Memory B cell (primary cell): ENCODE data around the gene CFAP141.

Source experiments
- ATAC-seq: fragments of 150-1000 bp; cut with Tn5 transposase; 2 replicates; pipeline ENCODE4 v1.10.0; 2021; ENCODE audit warnings: low read depth, mild to moderate bottlenecking, moderate library complexity
- DNase-seq, 2 donors: peaks; one replicate each; pipeline ENCODE4 v3.0.0; 2022; ENCODE audit warnings: low spot score in 2 of 2
- H3K27ac Mint-ChIP-seq: one replicate; pipeline ENCODE4 v1.8.0; 2022; ENCODE audit warnings: mild to moderate bottlenecking, moderate library complexity, mixed read lengths
- H3K27me3 Mint-ChIP-seq: one replicate; pipeline ENCODE4 v1.8.0; 2022; ENCODE audit warnings: mixed read lengths
- H3K36me3 Mint-ChIP-seq: one replicate; pipeline ENCODE4 v1.8.0; 2022; ENCODE audit warnings: mild to moderate bottlenecking, mixed read lengths
- H3K4me1 Mint-ChIP-seq: one replicate; pipeline ENCODE4 v1.8.0; 2022; ENCODE audit warnings: mixed read lengths
- H3K4me3 Mint-ChIP-seq: one replicate; pipeline ENCODE4 v1.8.0; 2022; ENCODE audit warnings: mild to moderate bottlenecking, moderate library complexity, mixed read lengths
- H3K9me3 Mint-ChIP-seq: one replicate; pipeline ENCODE4 v1.8.0; 2022; ENCODE audit warnings: mixed read lengths

CFAP141 gene

DNA sequence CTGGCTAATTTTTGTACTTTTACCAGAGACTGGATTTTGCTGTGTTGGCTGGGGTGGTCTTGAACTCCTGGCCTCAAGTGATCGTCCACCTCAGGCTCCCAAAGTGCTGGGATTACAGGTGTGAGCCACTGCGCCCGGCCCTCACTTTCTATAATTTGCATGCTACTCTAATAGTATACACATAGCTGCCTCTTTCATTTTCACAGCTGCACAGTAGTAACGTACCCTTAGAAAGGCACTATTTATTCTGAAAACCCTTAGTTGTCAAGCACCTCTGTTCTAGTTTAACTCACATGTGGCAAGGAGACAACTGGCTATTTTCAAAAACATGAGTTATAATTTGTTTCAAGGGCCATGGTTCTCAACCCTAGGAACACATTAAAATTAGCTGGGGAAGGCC lies 31.5 kb downstream of the CFAP141 start:
- Mint-ChIP-seq H3K27me3 (no peaks in the 10 kb centered on the region), H3K36me3 (peaks cover 43% of the 10 kb centered on the region), H3K4me3 (no peak overlapping the region), H3K4me1 (peaks cover 36% of the 10 kb centered on the region), H3K27ac (no peak overlapping the region), H3K9me3 (no peaks in the 10 kb centered on the region)
- DNase-seq (no peak), ATAC-seq (no peak)

DNA sequence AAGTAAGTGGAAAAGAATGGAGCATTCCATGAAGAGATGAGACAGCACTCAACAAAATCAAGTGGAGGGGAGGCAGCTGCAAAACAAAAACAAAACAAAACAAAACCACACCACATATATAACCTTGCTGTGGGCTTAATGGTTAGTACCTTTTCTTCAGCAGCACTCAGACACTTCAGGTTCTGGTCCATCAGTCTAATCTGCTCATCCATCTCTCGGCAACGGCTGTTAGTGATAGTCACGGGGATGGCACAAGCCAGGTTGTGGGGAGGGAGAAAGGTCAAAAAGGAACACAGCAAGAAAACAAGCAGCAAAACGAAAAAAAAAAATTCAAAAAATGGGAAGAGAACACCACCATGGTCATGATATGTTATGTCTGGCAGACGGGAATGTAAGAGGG lies 34.3 kb downstream of the CFAP141 start:
- H3K4me1 Mint-ChIP-seq, result peaks cover 13% of the 10 kb centered on the region
- no peak overlapping the region for H3K4me3 Mint-ChIP-seq
- H3K36me3 Mint-ChIP-seq, result peaks cover 47% of the 10 kb centered on the region
- DNase-seq, result no peak
- no peaks in the 10 kb centered on the region for H3K9me3 Mint-ChIP-seq
- ATAC-seq, result no peak
- no peaks in the 10 kb centered on the region for H3K27me3 Mint-ChIP-seq
- peak overlapping the region; percentile 65 for H3K27ac Mint-ChIP-seq

DNA sequence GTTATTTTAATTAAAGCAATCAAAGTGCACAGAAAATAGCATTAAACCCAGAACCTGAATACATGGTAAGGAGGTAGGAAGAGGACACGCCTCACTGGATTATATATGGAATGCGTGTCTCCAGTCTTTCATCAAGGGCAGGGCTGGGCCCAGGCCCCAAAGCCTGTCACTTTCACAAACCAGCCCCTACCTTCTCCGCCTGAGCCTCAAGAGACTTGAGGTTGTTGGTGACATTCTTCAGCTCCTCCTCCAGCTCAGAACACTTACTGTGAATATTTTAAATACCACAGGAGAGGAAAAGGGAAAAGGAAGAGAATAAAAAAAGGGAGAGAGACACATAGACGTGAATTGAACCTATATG lies 34.9 kb downstream of the CFAP141 start:
- peak overlapping the region; percentile 78 for H3K27ac Mint-ChIP-seq
- H3K4me1 Mint-ChIP-seq, result peaks cover 10% of the 10 kb centered on the region
- no peak for ATAC-seq
- DNase-seq, result no peak
- H3K9me3 Mint-ChIP-seq, result no peaks in the 10 kb centered on the region
- no peaks in the 10 kb centered on the region for H3K27me3 Mint-ChIP-seq
- H3K36me3 Mint-ChIP-seq, result peaks cover 46% of the 10 kb centered on the region
- H3K4me3 Mint-ChIP-seq, result no peak overlapping the region

DNA sequence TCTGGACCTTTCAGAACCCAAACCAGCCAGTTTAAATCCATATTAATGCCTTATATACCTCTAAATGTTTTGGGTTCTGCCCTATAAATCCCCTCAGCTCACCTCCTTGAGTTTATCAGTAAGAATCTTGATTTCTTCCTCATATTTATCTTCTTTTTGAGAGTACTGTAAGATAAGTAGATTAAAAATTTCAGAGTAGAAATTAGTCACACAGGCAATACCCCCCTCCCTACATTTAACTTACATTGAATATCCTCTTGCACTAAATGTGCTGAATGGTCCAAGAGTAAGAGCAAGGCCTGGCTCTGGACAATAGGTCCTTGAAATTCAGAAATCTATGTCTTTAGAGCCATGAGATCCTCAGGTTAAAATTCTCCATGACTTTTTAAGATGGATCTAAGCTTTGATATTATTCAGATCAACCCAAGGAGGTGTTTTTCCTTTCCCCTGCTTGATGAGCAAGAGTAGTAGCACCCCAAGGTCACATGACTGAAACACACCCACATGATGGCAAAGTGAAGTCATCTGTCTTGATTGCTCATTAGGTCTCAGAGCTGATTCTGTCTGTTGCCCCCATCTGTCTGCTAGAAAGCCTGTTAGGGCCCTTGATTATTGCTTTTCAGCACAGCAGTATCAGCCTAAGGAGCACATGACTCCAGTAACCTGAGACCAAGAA lies 35.4 kb downstream of the CFAP141 start:
- Mint-ChIP-seq H3K4me3 (no peak overlapping the region), H3K27ac (peak overlapping the region; percentile 78), H3K27me3 (no peaks in the 10 kb centered on the region), H3K36me3 (peaks cover 50% of the 10 kb centered on the region), H3K4me1 (peaks cover 7% of the 10 kb centered on the region), H3K9me3 (no peaks in the 10 kb centered on the region)
- ATAC-seq, result no peak
- no peak for DNase-seq

DNA sequence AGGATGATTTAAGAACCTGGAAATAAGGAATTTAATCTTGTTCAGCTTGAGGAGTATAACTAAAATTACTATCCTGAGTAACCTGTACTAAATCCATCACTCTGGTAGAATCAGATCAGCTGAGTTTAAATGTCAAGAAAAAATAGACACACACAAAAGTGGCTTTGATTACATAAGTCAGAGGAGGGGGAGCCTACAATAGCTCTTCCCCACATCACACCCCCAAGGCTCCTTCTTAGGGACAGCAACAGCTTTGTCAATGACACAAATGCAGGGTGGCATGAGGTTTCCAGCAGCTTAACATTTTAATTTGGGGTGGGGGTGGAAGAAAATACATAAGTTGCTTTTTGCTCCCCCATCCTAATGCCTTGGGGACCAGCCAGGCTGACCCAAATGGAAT lies 38.7 kb downstream of the CFAP141 start:
- no peaks in the 10 kb centered on the region for H3K27me3 Mint-ChIP-seq
- DNase-seq, result no peak
- peak overlapping the region; percentile 68 for H3K27ac Mint-ChIP-seq
- peaks cover 64% of the 10 kb centered on the region for H3K36me3 Mint-ChIP-seq
- no peak overlapping the region for H3K4me3 Mint-ChIP-seq
- no peak for ATAC-seq
- peaks cover 9% of the 10 kb centered on the region for H3K4me1 Mint-ChIP-seq
- no peaks in the 10 kb centered on the region for H3K9me3 Mint-ChIP-seq

DNA sequence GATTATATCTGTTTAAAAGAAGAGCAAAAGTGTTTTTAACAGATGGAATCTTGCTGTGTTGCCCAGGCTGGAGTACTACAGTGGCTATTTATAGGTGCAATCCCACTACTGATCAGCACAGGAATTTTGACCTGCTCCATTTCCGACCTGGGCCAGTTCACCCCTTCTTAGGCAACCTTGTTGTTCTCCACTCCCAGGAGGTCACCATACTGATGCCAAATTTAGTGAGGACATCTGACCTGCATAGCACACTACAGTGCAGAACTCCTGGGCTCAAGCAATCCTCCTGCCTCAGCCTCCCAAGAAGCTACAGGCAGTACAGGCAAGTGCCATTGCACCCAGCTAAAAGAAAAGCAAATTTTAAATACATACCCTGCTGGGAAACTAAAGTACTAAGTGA lies 39.9 kb downstream of the CFAP141 start:
- Mint-ChIP-seq H3K4me1 (peaks cover 2% of the 10 kb centered on the region), H3K4me3 (no peak overlapping the region), H3K36me3 (peaks cover 55% of the 10 kb centered on the region), H3K27me3 (no peaks in the 10 kb centered on the region), H3K27ac (no peak overlapping the region), H3K9me3 (no peaks in the 10 kb centered on the region)
- DNase-seq, result no peak
- ATAC-seq, result no peak

DNA sequence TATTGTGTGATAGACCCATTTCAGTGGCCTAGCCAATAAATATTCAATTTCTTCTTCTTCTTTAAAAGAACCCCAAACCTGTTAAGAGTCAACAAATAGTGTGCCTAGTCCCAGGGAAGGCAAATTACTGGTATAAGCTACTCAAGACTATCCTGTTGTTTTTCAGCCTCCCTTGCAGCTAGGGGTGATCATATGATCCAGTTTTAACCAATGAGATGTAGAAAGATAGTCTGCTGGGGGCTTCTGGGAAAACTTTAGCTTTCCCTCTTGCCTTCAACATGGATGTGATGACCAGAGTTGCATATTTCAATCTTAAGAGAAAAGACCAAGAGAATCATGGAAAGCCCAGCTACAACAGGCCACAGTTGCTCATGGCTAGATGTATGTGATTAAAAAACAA lies 46.6 kb downstream of the CFAP141 start:
- Mint-ChIP-seq H3K4me1 (peaks cover 24% of the 10 kb centered on the region), H3K4me3 (no peak overlapping the region), H3K36me3 (peaks cover 48% of the 10 kb centered on the region), H3K27ac (peak overlapping the region; percentile 14), H3K9me3 (no peaks in the 10 kb centered on the region), H3K27me3 (no peaks in the 10 kb centered on the region)
- ATAC-seq, result no peak
- DNase-seq, result no peak

DNA sequence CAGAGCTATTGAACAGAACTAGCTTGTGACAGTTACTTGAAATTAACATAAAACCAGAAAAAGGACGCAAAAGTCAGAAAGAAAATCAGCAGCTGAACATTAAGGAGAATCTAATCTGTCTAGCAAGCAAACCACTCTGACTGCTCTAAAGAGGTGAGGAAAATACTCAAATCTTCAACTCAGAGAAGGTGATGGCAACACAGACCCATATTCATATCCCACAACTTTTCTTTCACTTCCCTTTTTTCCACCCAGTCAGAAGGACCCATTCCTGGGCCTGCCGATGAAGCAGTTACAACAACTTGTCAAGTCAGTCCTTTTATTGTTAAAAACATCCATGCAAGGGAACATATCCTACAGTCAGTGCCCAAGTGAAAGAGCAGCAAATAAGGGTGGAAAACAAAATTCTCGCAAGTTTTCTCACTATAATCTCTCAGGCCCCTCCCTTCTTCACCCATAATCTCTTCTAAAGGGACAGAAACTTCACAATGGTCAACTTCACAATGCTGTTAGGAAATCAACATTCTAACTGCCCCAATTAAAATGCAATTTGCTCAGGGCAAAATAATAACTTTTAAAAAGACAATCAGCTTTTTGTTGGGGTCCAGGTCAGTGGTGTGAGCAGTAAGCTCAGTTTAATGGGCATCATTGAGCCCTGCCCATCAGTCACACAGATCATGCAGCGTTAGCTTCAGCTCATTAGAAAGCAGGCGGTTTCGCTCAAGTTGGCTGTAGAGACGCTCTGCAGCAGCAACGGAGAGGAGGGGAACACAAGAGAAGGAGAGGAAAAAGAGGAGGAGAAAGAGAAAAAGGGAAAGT lies 47.6 kb downstream of the CFAP141 start:
- H3K27me3 Mint-ChIP-seq, result no peaks in the 10 kb centered on the region
- H3K4me1 Mint-ChIP-seq, result peaks cover 24% of the 10 kb centered on the region
- peak; percentile 71 for ATAC-seq
- H3K4me3 Mint-ChIP-seq, result peak overlapping the region; percentile 55
- no peak for DNase-seq
- peaks cover 42% of the 10 kb centered on the region for H3K36me3 Mint-ChIP-seq
- no peaks in the 10 kb centered on the region for H3K9me3 Mint-ChIP-seq
- peak overlapping the region; percentile 14 for H3K27ac Mint-ChIP-seq

DNA sequence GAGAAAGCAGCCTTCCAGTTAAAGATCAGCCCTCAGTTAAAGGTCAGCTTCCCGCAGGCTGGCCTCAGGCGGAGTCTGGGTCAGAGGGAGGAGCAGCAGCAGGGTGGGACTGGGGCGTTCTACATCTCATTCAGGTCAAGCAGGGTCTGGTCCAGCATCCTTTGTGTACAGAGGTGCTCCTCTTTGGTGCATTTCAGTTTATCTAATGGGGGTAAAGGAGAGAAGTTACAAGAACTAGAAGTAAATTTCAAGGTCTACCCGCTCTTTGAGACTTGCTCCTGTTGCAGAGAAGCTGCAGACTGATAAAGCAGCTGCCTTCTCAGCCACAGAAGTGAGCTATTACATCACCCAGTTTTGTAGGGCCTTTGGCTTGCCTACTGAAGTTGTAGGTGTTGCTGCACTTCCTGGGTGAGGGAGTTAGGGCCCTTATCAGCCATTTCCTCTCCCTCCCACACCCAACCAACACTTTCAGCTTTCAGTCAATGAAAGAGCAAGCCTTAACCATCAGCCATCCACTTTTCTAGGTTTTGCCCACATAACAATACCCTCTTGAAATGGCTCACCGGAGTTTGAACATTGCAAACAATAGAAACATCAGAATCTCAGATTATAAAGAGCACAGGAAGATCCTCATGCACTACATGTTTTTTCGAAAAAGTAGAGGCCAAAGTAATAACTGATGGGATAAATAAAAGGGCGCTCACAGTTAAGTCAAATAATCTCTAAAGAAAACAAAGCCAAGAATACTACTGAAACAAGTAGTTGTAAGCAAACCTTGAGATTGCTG lies 48.4 kb downstream of the CFAP141 start:
- H3K4me1 Mint-ChIP-seq, result peaks cover 24% of the 10 kb centered on the region
- peaks cover 35% of the 10 kb centered on the region for H3K36me3 Mint-ChIP-seq
- ATAC-seq, result peak; percentile 71
- no peak for DNase-seq
- H3K4me3 Mint-ChIP-seq, result peak overlapping the region; percentile 55
- peak overlapping the region; percentile 14 for H3K27ac Mint-ChIP-seq
- no peaks in the 10 kb centered on the region for H3K9me3 Mint-ChIP-seq
- H3K27me3 Mint-ChIP-seq, result no peaks in the 10 kb centered on the region

DNA sequence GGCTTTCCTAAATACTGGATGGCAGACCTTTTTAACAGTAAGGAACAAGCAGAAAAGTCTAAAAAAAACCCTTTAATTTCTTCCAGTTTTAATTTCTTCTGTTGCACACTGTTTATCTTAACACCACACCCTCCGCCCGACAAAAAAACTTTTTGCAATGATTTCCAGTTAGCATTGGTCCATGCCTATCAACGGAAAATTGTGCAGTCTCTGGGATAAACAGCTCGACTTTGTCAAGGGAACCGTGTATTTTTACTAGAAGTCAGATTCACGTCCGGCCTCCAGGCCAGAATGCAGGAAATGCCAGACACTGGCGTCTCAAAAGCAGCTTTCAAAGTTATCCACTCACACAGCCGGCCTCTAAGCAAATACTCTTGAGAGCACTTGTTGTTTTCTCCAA lies 50.9 kb downstream of the CFAP141 start:
- no peak overlapping the region for H3K4me3 Mint-ChIP-seq
- ATAC-seq (no peak), DNase-seq (no peak)
- H3K9me3 Mint-ChIP-seq, result no peaks in the 10 kb centered on the region
- peaks cover 25% of the 10 kb centered on the region for H3K36me3 Mint-ChIP-seq
- peak overlapping the region; percentile 83 for H3K27ac Mint-ChIP-seq
- H3K27me3 Mint-ChIP-seq, result no peaks in the 10 kb centered on the region
- H3K4me1 Mint-ChIP-seq, result peaks cover 24% of the 10 kb centered on the region

DNA sequence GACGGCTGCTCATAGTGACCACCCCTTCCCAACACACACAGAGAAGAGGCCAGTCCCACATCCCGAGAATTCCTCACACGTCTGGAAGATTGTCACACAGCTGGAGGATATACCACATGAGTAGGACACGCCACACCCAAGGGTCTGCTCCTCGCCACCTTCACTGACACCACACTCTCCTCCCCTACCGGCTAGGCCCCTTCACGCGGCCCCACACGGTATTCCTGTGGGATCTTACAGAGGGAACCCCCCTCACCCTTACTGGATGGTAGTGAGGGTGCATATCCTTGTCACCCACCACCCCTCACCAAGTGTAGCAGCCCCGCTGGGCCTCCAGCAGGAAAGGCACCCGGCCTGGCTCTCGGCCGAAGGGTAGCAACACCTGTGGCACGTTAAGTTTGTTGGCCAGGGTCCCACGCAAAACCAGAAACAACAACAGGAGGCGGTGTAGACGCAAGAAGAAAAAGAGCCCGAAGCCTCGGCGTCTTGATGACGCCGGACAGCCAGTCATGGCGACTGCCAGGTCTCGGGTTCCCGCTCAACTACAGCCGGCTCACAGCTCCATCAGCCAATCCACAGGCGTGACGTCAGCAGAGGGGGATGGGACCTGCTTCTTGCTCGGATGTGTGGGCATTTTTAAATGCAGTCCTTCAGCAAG lies 51.5 kb downstream of the CFAP141 start, which contains the start of gene NUP210L:
NUP210L (minus strand) TSS at position 540 of the 658 bp plus-strand sequence.
- Mint-ChIP-seq H3K36me3 (peaks cover 20% of the 10 kb centered on the region), H3K27ac (peak within 1 kb of the TSS; percentile 83), H3K4me3 (no peak within 1 kb of the TSS), H3K4me1 (peaks cover 24% of the 10 kb centered on the region), H3K27me3 (no peaks in the 10 kb centered on the region), H3K9me3 (no peaks in the 10 kb centered on the region)
- ATAC-seq (no peak), DNase-seq (no peak)

DNA sequence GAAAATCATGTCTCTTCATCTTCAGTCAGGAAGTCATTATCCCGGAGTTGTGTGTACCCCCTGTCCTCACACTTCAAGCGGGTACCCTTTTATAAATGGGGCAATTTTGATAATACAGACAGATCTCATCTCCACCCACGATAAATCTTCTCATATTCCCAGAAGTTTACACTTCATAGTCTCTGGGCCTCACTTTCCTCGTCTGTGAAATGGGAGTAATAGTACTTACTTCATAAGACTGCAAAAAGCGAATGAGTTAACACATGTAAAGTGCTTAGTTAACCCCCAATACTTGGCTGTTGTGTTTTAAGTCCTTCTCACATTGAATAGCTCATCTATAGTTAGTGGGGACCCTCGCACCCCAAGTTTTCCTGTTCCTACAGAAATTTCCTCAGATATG lies 52.1 kb downstream of the CFAP141 start:
- Mint-ChIP-seq H3K27me3 (no peaks in the 10 kb centered on the region), H3K27ac (peak overlapping the region; percentile 83), H3K36me3 (peaks cover 14% of the 10 kb centered on the region), H3K4me1 (peaks cover 21% of the 10 kb centered on the region), H3K9me3 (no peaks in the 10 kb centered on the region), H3K4me3 (no peak overlapping the region)
- ATAC-seq, result no peak
- DNase-seq, result no peak

DNA sequence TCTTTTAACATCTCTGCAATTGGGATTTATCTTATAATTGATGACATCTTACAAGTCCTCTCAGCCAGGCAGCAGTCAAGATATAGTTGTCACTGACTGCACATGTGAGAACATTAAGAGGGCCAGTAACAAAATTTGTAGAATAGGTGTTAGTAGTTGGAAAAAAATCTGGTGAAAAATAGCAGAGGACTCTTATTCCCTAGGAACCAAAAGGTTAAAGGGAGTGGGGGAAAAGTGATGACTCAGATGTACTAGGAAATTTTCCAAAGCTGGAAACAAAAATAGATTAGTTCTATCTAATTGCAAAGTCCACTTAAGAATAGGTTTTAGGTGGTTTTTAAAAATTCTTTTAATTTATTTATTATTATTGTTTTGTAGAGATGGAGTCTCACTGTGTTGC lies 54.8 kb downstream of the CFAP141 start:
- H3K36me3 Mint-ChIP-seq, result no peaks in the 10 kb centered on the region
- ATAC-seq (no peak), DNase-seq (no peak)
- peaks cover 5% of the 10 kb centered on the region for H3K4me1 Mint-ChIP-seq
- H3K27ac Mint-ChIP-seq, result no peak overlapping the region
- H3K9me3 Mint-ChIP-seq, result no peaks in the 10 kb centered on the region
- no peak overlapping the region for H3K4me3 Mint-ChIP-seq
- H3K27me3 Mint-ChIP-seq, result no peaks in the 10 kb centered on the region
